HG03457 (cell line): Measurements from ENCODE around the gene MPP2.

Experiments
- ATAC-seq: cut with Tn5 transposase; IDR thresholded peaks from one replicate; pipeline ENCODE4 v1.9.1; 2021; ENCODE audit warnings: moderate number of reproducible peaks; ENCODE audit not compliant: unreplicated experiment

The MPP2 gene

DNA sequence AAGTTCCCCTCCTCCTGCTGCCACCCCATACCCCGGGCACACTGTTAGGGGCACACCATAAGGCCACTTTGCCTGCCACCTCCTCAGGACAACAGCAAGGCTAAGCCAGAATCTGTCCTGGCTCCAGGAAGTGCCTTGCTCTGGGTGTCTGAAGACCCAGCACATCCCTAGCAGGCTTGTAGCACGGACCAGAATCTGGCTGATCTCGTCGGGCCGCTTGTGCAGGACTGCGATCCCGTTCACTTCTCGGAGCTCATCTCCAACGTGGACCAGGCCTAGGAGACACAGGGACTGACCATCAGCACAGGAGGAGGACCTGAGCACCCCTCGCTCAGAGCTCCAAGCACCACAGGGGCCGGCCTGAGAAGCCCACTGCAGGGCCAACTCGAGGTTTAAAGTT is 81.8 kb downstream of the MPP2 start:
- ATAC-seq = no peak
